ENCODE results near the gene VIM.

Gene VIM

GRCh38 chr10:17199351-17199804, 28.7 kb upstream of the VIM start (continued):
- TF ChIP-seq ZNF785 (tag by site-specific recombination; IDR thresholded peaks at IDR 0.05), result no peak
- TF ChIP-seq ZNF366 (tag by site-specific recombination; conservative IDR thresholded peaks at IDR 0.05), result peak; percentile 74
- TF ChIP-seq ZNF843 (tag by site-specific recombination; IDR thresholded peaks at IDR 0.05), result 0 out of 2 replicates have a peak, but pooled peaks have one; percentile 44
- no peak for TF ChIP-seq GLIS1 (tag by site-specific recombination; IDR thresholded peaks at IDR 0.05)
- TF ChIP-seq ZFP37 (tag by site-specific recombination; IDR thresholded peaks at IDR 0.05), result 0 out of 2 replicates have a peak, but pooled peaks have one; percentile 25
- peak; percentile 47 for TF ChIP-seq ZNF629 (tag by site-specific recombination; IDR thresholded peaks at IDR 0.05)
- TF ChIP-seq, protein P1, sequence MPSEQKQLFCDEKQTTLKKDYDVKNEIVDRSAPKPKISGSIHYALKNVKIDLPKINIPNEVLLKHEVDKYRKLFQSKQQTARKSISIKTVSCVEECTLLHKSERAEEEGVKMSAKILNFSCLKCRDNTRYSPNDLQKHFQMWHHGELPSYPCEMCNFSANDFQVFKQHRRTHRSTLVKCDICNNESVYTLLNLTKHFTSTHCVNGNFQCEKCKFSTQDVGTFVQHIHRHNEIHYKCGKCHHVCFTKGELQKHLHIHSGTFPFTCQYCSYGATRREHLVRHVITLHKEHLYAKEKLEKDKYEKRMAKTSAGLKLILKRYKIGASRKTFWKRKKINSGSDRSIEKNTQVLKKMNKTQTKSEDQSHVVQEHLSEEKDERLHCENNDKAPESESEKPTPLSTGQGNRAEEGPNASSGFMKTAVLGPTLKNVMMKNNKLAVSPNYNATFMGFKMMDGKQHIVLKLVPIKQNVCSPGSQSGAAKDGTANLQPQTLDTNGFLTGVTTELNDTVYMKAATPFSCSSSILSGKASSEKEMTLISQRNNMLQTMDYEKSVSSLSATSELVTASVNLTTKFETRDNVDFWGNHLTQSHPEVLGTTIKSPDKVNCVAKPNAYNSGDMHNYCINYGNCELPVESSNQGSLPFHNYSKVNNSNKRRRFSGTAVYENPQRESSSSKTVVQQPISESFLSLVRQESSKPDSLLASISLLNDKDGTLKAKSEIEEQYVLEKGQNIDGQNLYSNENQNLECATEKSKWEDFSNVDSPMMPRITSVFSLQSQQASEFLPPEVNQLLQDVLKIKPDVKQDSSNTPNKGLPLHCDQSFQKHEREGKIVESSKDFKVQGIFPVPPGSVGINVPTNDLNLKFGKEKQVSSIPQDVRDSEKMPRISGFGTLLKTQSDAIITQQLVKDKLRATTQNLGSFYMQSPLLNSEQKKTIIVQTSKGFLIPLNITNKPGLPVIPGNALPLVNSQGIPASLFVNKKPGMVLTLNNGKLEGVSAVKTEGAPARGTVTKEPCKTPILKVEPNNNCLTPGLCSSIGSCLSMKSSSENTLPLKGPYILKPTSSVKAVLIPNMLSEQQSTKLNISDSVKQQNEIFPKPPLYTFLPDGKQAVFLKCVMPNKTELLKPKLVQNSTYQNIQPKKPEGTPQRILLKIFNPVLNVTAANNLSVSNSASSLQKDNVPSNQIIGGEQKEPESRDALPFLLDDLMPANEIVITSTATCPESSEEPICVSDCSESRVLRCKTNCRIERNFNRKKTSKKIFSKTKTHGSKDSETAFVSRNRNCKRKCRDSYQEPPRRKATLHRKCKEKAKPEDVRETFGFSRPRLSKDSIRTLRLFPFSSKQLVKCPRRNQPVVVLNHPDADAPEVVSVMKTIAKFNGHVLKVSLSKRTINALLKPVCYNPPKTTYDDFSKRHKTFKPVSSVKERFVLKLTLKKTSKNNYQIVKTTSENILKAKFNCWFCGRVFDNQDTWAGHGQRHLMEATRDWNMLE (tag by site-specific recombination; conservative IDR thresholded peaks at IDR 0.05; ENCODE audit: low read depth), result no peak; the same call in 1 of the 2 replicates
- TF ChIP-seq REST (tag by site-specific recombination; IDR thresholded peaks at IDR 0.05), result no peak
- peak; percentile 66; the same call in 1 of the 2 replicates for TF ChIP-seq ZXDB (tag by site-specific recombination; IDR thresholded peaks at IDR 0.05)
- no peak for TF ChIP-seq ZNF175 (tag by site-specific recombination; IDR thresholded peaks at IDR 0.05)
- TF ChIP-seq SCRT2 (tag by site-specific recombination; IDR thresholded peaks at IDR 0.05), result no peak
- TF ChIP-seq ZBTB49 (tag by site-specific recombination; IDR thresholded peaks at IDR 0.05; ENCODE audit: low read depth), result no peak
- peak; percentile 55 for TF ChIP-seq ZNF335 (tag by site-specific recombination; conservative IDR thresholded peaks at IDR 0.05)
- no peak for TF ChIP-seq ZNF548 (tag by site-specific recombination; IDR thresholded peaks at IDR 0.05)
- TF ChIP-seq, protein P2, sequence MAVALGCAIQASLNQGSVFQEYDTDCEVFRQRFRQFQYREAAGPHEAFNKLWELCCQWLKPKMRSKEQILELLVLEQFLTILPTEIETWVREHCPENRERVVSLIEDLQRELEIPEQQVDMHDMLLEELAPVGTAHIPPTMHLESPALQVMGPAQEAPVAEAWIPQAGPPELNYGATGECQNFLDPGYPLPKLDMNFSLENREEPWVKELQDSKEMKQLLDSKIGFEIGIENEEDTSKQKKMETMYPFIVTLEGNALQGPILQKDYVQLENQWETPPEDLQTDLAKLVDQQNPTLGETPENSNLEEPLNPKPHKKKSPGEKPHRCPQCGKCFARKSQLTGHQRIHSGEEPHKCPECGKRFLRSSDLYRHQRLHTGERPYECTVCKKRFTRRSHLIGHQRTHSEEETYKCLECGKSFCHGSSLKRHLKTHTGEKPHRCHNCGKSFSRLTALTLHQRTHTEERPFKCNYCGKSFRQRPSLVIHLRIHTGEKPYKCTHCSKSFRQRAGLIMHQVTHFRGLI (tag by site-specific recombination; IDR thresholded peaks at IDR 0.05), result no peak
- peak; percentile 82 for TF ChIP-seq ZEB2 (tag by site-specific recombination; IDR thresholded peaks at IDR 0.05)
- TF ChIP-seq, protein P3, sequence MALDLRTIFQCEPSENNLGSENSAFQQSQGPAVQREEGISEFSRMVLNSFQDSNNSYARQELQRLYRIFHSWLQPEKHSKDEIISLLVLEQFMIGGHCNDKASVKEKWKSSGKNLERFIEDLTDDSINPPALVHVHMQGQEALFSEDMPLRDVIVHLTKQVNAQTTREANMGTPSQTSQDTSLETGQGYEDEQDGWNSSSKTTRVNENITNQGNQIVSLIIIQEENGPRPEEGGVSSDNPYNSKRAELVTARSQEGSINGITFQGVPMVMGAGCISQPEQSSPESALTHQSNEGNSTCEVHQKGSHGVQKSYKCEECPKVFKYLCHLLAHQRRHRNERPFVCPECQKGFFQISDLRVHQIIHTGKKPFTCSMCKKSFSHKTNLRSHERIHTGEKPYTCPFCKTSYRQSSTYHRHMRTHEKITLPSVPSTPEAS (tag by site-specific recombination; IDR thresholded peaks at IDR 0.05), result peak; percentile 15; the same call in 1 of the 2 replicates
- no peak for TF ChIP-seq ZNF704 (tag by site-specific recombination; IDR thresholded peaks at IDR 0.05)
- TF ChIP-seq ZNF658 (tag by site-specific recombination; IDR thresholded peaks at IDR 0.05), result no peak
- TF ChIP-seq, protein P4, sequence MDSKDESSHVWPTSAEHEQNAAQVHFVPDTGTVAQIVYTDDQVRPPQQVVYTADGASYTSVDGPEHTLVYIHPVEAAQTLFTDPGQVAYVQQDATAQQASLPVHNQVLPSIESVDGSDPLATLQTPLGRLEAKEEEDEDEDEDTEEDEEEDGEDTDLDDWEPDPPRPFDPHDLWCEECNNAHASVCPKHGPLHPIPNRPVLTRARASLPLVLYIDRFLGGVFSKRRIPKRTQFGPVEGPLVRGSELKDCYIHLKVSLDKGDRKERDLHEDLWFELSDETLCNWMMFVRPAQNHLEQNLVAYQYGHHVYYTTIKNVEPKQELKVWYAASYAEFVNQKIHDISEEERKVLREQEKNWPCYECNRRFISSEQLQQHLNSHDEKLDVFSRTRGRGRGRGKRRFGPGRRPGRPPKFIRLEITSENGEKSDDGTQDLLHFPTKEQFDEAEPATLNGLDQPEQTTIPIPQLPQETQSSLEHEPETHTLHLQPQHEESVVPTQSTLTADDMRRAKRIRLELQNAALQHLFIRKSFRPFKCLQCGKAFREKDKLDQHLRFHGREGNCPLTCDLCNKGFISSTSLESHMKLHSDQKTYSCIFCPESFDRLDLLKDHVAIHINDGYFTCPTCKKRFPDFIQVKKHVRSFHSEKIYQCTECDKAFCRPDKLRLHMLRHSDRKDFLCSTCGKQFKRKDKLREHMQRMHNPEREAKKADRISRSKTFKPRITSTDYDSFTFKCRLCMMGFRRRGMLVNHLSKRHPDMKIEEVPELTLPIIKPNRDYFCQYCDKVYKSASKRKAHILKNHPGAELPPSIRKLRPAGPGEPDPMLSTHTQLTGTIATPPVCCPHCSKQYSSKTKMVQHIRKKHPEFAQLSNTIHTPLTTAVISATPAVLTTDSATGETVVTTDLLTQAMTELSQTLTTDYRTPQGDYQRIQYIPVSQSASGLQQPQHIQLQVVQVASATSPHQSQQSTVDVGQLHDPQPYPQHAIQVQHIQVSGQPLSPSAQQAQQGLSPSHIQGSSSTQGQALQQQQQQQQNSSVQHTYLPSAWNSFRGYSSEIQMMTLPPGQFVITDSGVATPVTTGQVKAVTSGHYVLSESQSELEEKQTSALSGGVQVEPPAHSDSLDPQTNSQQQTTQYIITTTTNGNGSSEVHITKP (tag by site-specific recombination; IDR thresholded peaks at IDR 0.05), result peak; percentile 52; the same call in 1 of the 2 replicates
- TF ChIP-seq ZNF350 (tag by site-specific recombination; IDR thresholded peaks at IDR 0.05), result no peak

Data from HEK293 (cell line).